Heart right ventricle (tissue), 16 donors: ENCODE results near the gene FCN2. TPM values are rescaled to one million over a fixed set of nuclear protein-coding genes. Genes with fewer than 3 reads are reported as not detected.

Experiments
- ATAC-seq, 8 donors: fragments of 200-7000 bp; cut with Tn5 transposase; one replicate each; pipeline ENCODE4 v1.9.1; 2020; ENCODE audit warnings: mild to moderate bottlenecking in 8 of 8, moderate library complexity in 8 of 8, moderate number of reproducible peaks in 1 of 8
- DNase-seq, 2 donors: peaks; one replicate each; pipeline ENCODE4 v3.0.0-alpha.2; 2020
- H3K27ac ChIP-seq, 10 donors: fragments of 200-600 bp; sonication (generic) in 2 of 10; one replicate each; pipeline versions ENCODE4 v1.5.0 to v1.8.0; 2020 to 2022; ENCODE audit warnings: mild to moderate bottlenecking in 3 of 10
- H3K27me3 ChIP-seq, 7 donors: fragments of 200-600 bp; one replicate each; pipeline ENCODE4 v1.8.0; 2021 to 2022; ENCODE audit warnings: mild to moderate bottlenecking in 2 of 7
- H3K36me3 ChIP-seq, 9 donors: fragments of 200-600 bp; sonication (generic) in 1 of 9; one replicate each; pipeline versions ENCODE4 v1.5.0 to v1.8.0; 2020 to 2022; ENCODE audit warnings: mild to moderate bottlenecking in 2 of 9
- H3K4me1 ChIP-seq, 9 donors: fragments of 200-600 bp; sonication (generic) in 1 of 9; one replicate each; pipeline versions ENCODE4 v1.5.0 to v1.8.0; 2020 to 2022; ENCODE audit warnings: mild to moderate bottlenecking in 4 of 9
- H3K4me3 ChIP-seq, 10 donors: fragments of 200-600 bp; sonication (generic) in 2 of 10; one replicate each; pipeline versions ENCODE4 v1.5.0 to v1.8.0; 2020 to 2022; ENCODE audit warnings: mild to moderate bottlenecking in 7 of 10, moderate library complexity in 2 of 10
- H3K9me3 ChIP-seq, 11 donors: fragments of 200-600 bp in 10 of 11; sonication (generic) in 2 of 11; one replicate each; pipeline versions ENCODE4 v1.5.0 to v1.8.0; 2013 to 2022; ENCODE audit warnings: mild to moderate bottlenecking in 2 of 11, control low read depth in 1 of 11, moderate library complexity in 1 of 11
- WGBS, 2 donors: extraction: QIAGEN DNeasy Blood & Tissue Kit; methylation state at CpG; one replicate each; pipeline ENCODE4 v1.1.7; 2013; ENCODE audit warnings: inconsistent platforms in 1 of 2; 5-methylcytosine and 5-hydroxymethylcytosine counted together
- intact Hi-C, 10 donors: fragments of 100-400 bp; cut with DNase I; formaldehyde crosslinking; loops; one replicate each; pipeline versions ENCODE4 v1.11.1 to v1.14.2; 2022
- polyA plus RNA-seq, 2 donors: library from polyadenylated mRNA; stranded (reverse); fragments of 200-250 nt; gene quantifications; one replicate each; pipeline ENCODE4 v1.2.3, GENCODE V29; 2013
- total RNA-seq, 10 donors: library from RNA; stranded (reverse); fragmentation: NEBNext Ultra II Directional in 3 of 10; extraction: Animal tissue kit (Norgen Biotek cat#: 25700) in 3 of 10; gene quantifications; one replicate each; pipeline versions ENCODE4 v1.2.1 to v1.2.4, GENCODE V29; 2021 to 2023
- TF ChIP-seq, protein P1 (sequence below), 9 donors: fragments of 200-600 bp; sonication (generic) in 2 of 9; IDR thresholded peaks; one replicate each; pipeline versions ENCODE4 v1.5.0 to v1.8.0; 2021 to 2022; ENCODE audit warnings: antibody characterized with exemption in 9 of 9, mild to moderate bottlenecking in 5 of 9, moderate library complexity in 1 of 9
- donor health status: Arrhythmogenic right ventricular cardiomyopathy.
- donor health status: ischemic (EF 13 %, LVEDD 7.1; RV severe dilation, severe dysfunction).
- donor health status: healthy with polysubstance abuse.
- donor health status: DM: no; HTN: yes; CAD: no.
- donor health status: DM: no; HTN: no; CAD: no.
- donor health status: ischemic (EF 25% LVEDD 6.9; RV normal size, moderate dysfunction).
- donor health status: ischemic (EF 25% LVEDD 5.7; RV mildly dilated, moderate dysfunction).
- donor health status: healthy.
- donor health status: DM: yes; HTN: yes; CAD: no.
- donor health status: Ischemic cardiomyopathy.
- donor health status: ischemic (EF 35%, LVEDD 5.7; RV mildly dilated, moderate dysfunction).
- donor health status: nonischemic (EF 11% LVEDD 7.7; RV severe dilation, severe dysfunction).
- donor health status: DM: yes; HTN: yes; CAD: no.
- donor health status: PGD.
- donor health status: ischemic (EF 29% LVEDD 5.4; RV normal size, mild dysfunction).
- donor health status: nonischemic (EF 23%, LVEDD 6.1; RV moderate dilation, normal function).

The FCN2 gene
- total and polyA plus RNA-seq, 12 donors: 0.19 to 0.46 (median 0.26) TPM; not detected in 7

- Histone ChIP-seq H3K4me3 (no peak overlapping the region), H3K27ac (peak overlapping the region in 9 of 10 donors; percentile 44 to 85 (median 80)), H3K9me3 (peaks cover 0 to 27% (median 6%) of the 10 kb centered on the region in 11 donors), H3K4me1 (peaks cover 8 to 44% (median 34%) of the 10 kb centered on the region in 9 donors), H3K27me3 (no peaks in the 10 kb centered on the region), H3K36me3 (no peaks in the 10 kb centered on the region)
- DNase-seq (no peak), ATAC-seq (peak in 7 of 8 donors; percentile 26 to 80 (median 66))
- 30 to 44% methylated on average over 2 of the region's 2 CpGs for WGBS, 2 donors
- intact Hi-C loops: loop anchor here in 3 of 10 donors (2.0 to 10.0 kb wide), 6 partner anchors 45 to 190 kb away; partner anchors contain the start of gene OLFM1 (in 2 of the 3)
- TF ChIP-seq, protein P1, sequence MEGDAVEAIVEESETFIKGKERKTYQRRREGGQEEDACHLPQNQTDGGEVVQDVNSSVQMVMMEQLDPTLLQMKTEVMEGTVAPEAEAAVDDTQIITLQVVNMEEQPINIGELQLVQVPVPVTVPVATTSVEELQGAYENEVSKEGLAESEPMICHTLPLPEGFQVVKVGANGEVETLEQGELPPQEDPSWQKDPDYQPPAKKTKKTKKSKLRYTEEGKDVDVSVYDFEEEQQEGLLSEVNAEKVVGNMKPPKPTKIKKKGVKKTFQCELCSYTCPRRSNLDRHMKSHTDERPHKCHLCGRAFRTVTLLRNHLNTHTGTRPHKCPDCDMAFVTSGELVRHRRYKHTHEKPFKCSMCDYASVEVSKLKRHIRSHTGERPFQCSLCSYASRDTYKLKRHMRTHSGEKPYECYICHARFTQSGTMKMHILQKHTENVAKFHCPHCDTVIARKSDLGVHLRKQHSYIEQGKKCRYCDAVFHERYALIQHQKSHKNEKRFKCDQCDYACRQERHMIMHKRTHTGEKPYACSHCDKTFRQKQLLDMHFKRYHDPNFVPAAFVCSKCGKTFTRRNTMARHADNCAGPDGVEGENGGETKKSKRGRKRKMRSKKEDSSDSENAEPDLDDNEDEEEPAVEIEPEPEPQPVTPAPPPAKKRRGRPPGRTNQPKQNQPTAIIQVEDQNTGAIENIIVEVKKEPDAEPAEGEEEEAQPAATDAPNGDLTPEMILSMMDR (IDR thresholded peaks at IDR 0.05): no peak
Measured at GRCh38 chr9:134897584-134898170, 17.1 kb downstream of the FCN2 start.

DNA sequence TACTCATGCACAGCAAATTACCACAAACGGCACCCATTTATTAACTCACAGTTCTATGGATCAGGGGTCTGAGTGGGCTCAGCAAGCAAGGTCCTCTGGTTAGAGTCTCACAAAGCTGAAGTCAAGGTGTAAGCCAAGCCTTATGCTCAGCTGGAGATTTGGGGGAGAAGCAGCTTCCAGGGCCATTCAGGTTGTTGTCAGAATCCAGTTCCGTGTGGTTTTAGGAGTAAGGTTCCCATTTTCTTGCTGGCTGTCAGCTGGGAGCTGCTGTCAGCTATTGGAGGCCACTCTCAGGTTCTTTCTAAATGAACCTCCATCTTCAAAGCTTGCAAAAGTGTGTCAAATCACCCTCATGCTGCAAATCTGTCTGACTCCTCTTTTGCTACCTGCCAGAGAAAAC lies 17.7 kb downstream of the FCN2 start:
- intact Hi-C loops: loop anchor here in 3 of 10 donors (5.0 to 10.0 kb wide), 5 partner anchors 44 to 189 kb away; partner anchors contain the start of gene OLFM1 (in 2 of the 3)
- no peak for DNase-seq
- Histone ChIP-seq H3K27me3 (no peaks in the 10 kb centered on the region), H3K4me1 (peaks cover 8 to 44% (median 34%) of the 10 kb centered on the region in 9 donors), H3K9me3 (peaks cover 0 to 27% (median 6%) of the 10 kb centered on the region in 11 donors), H3K4me3 (no peak overlapping the region), H3K36me3 (no peaks in the 10 kb centered on the region), H3K27ac (peak overlapping the region in 7 of 10 donors; percentile 48 to 85 (median 81))
- TF ChIP-seq, protein P1 (IDR thresholded peaks at IDR 0.05): no peak
- WGBS, 2 donors: 45 to 48% methylated on average over 2 of the region's 2 CpGs
- ATAC-seq: no peak

DNA sequence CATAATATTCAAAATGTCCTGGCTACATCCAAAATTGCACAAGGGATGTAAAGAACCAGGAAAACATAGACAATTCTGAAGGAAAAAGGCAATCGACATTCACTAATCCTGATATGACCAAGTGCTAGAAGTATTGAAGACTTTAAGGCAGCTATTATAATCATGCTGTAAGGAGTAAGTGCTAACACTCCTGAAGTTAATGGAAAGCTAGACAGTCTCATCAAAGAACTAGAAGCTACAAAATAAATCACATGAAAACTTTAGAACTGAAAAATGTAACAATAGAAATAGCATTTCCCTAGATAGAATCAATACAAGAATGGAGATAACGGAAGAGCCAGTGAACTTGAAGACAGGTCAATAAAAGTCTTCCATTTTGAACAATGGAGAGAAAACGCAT lies 18.6 kb downstream of the FCN2 start:
- Histone ChIP-seq H3K4me3 (no peak overlapping the region), H3K9me3 (peaks cover 0 to 25% (median 6%) of the 10 kb centered on the region in 11 donors), H3K27me3 (no peaks in the 10 kb centered on the region), H3K27ac (no peak overlapping the region), H3K36me3 (no peaks in the 10 kb centered on the region), H3K4me1 (peaks cover 8 to 46% (median 34%) of the 10 kb centered on the region in 9 donors)
- no peak for DNase-seq
- intact Hi-C loops: loop anchor here in 3 of 10 donors (5.0 to 10.0 kb wide), 5 partner anchors 43 to 188 kb away; partner anchors contain the start of gene OLFM1 (in 2 of the 3)
- TF ChIP-seq, protein P1 (IDR thresholded peaks at IDR 0.05): no peak
- WGBS, 2 donors: 82 to 90% methylated on average over 3 of the region's 3 CpGs
- no peak for ATAC-seq

GRCh38 chr9:134899818-134900217 lies 19.2 kb downstream of the FCN2 start:
- DNase-seq (no peak), ATAC-seq (no peak)
- Histone ChIP-seq H3K4me3 (no peak overlapping the region), H3K27me3 (no peaks in the 10 kb centered on the region), H3K27ac (no peak overlapping the region), H3K9me3 (peaks cover 0 to 18% (median 6%) of the 10 kb centered on the region in 11 donors), H3K4me1 (peaks cover 8 to 40% (median 32%) of the 10 kb centered on the region in 9 donors), H3K36me3 (no peaks in the 10 kb centered on the region)
- TF ChIP-seq, protein P1 (IDR thresholded peaks at IDR 0.05): no peak
- intact Hi-C loops: loop anchor here in 3 of 10 donors (5.0 to 10.0 kb wide), 5 partner anchors 42 to 187 kb away; partner anchors contain the start of gene OLFM1 (in 2 of the 3)
- 86 to 100% methylated on average over 1 of the region's 1 CpG for WGBS, 2 donors
